Measurements from ENCODE around the gene TRIM71. TPM values are rescaled to one million over a fixed set of nuclear protein-coding genes. Genes with fewer than 3 reads are reported as not detected.
A peak's percentile ranks its signal among the peaks of the same experiment; 100 is the strongest.

The TRIM71 gene
- total and polyA plus RNA-seq, 2 experiments from 2014 or later: 3.3 to 21.8 TPM

DNA sequence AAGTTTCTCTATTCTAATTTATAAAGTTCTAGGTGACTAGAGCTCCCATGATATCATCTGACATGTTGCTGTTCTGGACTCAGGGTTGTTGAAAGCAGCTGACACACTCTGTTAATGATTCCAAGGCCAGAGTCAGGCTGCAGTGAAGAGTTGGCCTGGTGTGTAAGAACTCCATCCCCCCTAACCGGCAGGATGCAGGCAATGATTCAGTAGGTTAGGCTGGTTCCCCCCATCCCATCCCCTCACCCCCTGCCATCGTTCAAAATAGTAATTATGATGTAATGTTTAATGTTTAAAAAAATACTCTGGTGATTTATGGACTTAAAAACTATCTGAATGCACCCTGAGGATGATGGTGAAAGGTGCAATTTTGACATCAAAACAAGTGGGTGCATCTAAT is 4.6 kb upstream of the TRIM71 start:
- Histone ChIP-seq H3K27me3 (no peaks in the 10 kb centered on the region), H3K9me3 (ENCODE audit: low read depth) (no peaks in the 10 kb centered on the region), H3K4me1 (ENCODE audit: low read depth) (peaks cover 18% of the 10 kb centered on the region), H3K27ac (no peak overlapping the region), H3K4me3 (no peak overlapping the region), H3K36me3 (no peaks in the 10 kb centered on the region)
- peak in 1 of 2 donors; percentile 32 for DNase-seq (ENCODE audit: low read depth in 1 of 2, low spot score in 1 of 2)
- TF ChIP-seq CTCF (IDR thresholded peaks at IDR 0.05; ENCODE audit: low read depth, low read length): no peak

GRCh38 chr3:32814361-32814760 is 3.4 kb upstream of the TRIM71 start:
- Histone ChIP-seq H3K4me1 (ENCODE audit: low read depth) (peaks cover 18% of the 10 kb centered on the region), H3K27me3 (no peaks in the 10 kb centered on the region), H3K4me3 (no peak overlapping the region), H3K9me3 (ENCODE audit: low read depth) (no peaks in the 10 kb centered on the region), H3K36me3 (no peaks in the 10 kb centered on the region), H3K27ac (no peak overlapping the region)
- DNase-seq (ENCODE audit: low read depth in 1 of 2, low spot score in 1 of 2): no peak
- no peak for TF ChIP-seq CTCF (IDR thresholded peaks at IDR 0.05; ENCODE audit: low read depth, low read length)

DNA sequence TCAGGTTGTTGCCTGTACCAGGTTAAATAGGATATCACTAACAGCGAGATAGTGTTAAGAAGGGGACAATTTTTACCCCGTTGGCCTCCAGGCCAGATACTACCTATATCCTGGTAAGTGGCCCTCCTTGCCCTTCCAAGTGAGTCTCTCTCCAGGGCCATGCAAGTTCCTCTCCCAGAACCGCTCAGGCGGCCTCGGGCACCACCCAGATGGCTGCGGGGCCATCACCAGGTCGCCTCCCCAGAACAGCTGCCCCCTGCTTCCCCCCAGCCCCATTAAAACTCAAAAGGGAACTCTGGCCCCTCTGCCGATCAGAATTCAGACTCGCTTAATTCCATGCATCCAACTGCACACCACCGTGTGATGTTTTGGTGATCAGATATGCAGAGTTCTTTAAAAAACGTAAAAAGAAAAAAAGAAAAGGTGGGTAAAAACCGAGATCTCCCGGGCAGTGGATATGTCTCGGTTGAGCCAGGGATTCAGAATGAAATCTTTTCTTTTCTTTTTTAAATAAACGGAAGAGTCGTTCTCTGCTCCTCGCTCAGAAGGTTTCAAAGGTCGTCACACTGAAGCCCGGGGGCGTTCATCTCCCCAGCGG is 1.9 kb upstream of the TRIM71 start:
- Histone ChIP-seq H3K27ac (peak overlapping the region; percentile 87), H3K27me3 (no peaks in the 10 kb centered on the region), H3K4me1 (ENCODE audit: low read depth) (peaks cover 27% of the 10 kb centered on the region), H3K36me3 (no peaks in the 10 kb centered on the region), H3K4me3 (peak overlapping the region; percentile 48), H3K9me3 (ENCODE audit: low read depth) (no peaks in the 10 kb centered on the region)
- TF ChIP-seq CTCF (IDR thresholded peaks at IDR 0.05; ENCODE audit: low read depth, low read length): no peak
- peak in 1 of 2 donors; percentile 42 for DNase-seq (ENCODE audit: low read depth in 1 of 2, low spot score in 1 of 2)

- Histone ChIP-seq H3K36me3 (no peaks in the 10 kb centered on the region), H3K9me3 (ENCODE audit: low read depth) (no peaks in the 10 kb centered on the region), H3K4me3 (peak overlapping the region; percentile 48), H3K4me1 (ENCODE audit: low read depth) (peaks cover 32% of the 10 kb centered on the region), H3K27me3 (no peaks in the 10 kb centered on the region), H3K27ac (peak overlapping the region; percentile 87)
- DNase-seq (ENCODE audit: low read depth in 1 of 2, low spot score in 1 of 2): peak; percentile 19 to 82
- TF ChIP-seq CTCF (IDR thresholded peaks at IDR 0.05; ENCODE audit: low read depth, low read length): no peak
Observed at GRCh38 chr3:32816439-32817256, 1.1 kb upstream of the TRIM71 start.

DNA sequence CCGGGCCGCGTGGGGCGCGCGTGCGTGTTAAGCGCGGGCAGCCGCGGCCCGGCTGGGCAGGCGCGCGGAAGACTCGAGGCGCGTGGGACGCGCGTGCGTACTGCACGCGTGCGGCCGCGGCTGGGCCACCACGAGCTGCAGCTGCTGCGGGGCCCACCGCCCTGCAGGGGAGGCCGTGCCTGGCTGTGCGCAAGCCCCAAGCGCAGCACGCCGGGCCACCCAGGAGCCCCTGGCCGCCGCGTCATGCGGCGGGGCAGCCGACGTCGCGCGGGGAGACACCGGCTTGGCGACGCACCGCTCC is 590 bp upstream of the TRIM71 start:
- TF ChIP-seq CTCF (IDR thresholded peaks at IDR 0.05; ENCODE audit: low read depth, low read length): no peak
- H3K4me1 ChIP-seq (ENCODE audit: low read depth): peaks cover 36% of the 10 kb centered on the region
- no peaks in the 10 kb centered on the region for H3K9me3 ChIP-seq (ENCODE audit: low read depth)
- peak overlapping the region; percentile 48 for H3K4me3 ChIP-seq
- H3K27me3 ChIP-seq: no peaks in the 10 kb centered on the region
- no peaks in the 10 kb centered on the region for H3K36me3 ChIP-seq
- peak overlapping the region; percentile 87 for H3K27ac ChIP-seq
- peak in 1 of 2 donors; percentile 69 for DNase-seq (ENCODE audit: low read depth in 1 of 2, low spot score in 1 of 2)

Measured in cardiac muscle cell (in vitro differentiated cells and primary cell).